Measurements from ENCODE around the gene ZNHIT6.

ZNHIT6 gene

GRCh38 chr1:85615586-85616363, 92.5 kb downstream of the ZNHIT6 start:
- no peak for DNase-seq

GRCh38 chr1:85612704-85613361, 95.4 kb downstream of the ZNHIT6 start:
- DNase-seq, result peak; percentile 3

GRCh38 chr1:85611856-85612255, 96.4 kb downstream of the ZNHIT6 start:
- no peak for DNase-seq

GRCh38 chr1:85611425-85611824, 96.8 kb downstream of the ZNHIT6 start:
- DNase-seq, result no peak

- no peak for DNase-seq
Observed at GRCh38 chr1:85609976-85610375, 98.3 kb downstream of the ZNHIT6 start.

- DNase-seq, result no peak
Observed at GRCh38 chr1:85608851-85609250, 99.4 kb downstream of the ZNHIT6 start.

GRCh38 chr1:85607921-85608265, 100.3 kb downstream of the ZNHIT6 start:
- no peak for DNase-seq

- no peak for DNase-seq
Observed at GRCh38 chr1:85607126-85607920, 100.9 kb downstream of the ZNHIT6 start.

- no peak for DNase-seq
Observed at GRCh38 chr1:85606414-85606800, 101.8 kb downstream of the ZNHIT6 start.

GRCh38 chr1:85605484-85606413, 102.5 kb downstream of the ZNHIT6 start:
- DNase-seq, result peak; percentile 12

GRCh38 chr1:85604298-85604997, 103.8 kb downstream of the ZNHIT6 start:
- no peak for DNase-seq

- DNase-seq, result no peak
Observed at GRCh38 chr1:85603086-85603880, 105.0 kb downstream of the ZNHIT6 start.

GRCh38 chr1:85602571-85602970, 105.7 kb downstream of the ZNHIT6 start:
- no peak for DNase-seq

- DNase-seq, result no peak
Observed at GRCh38 chr1:85601901-85602300, 106.3 kb downstream of the ZNHIT6 start.

- DNase-seq, result no peak
Observed at GRCh38 chr1:85599681-85600080, 108.6 kb downstream of the ZNHIT6 start.

All from NCI-H146 (cell line).